Measurements from ENCODE around the gene CCDC51. TPM values are rescaled to one million over a fixed set of nuclear protein-coding genes. Genes with fewer than 3 reads are reported as not detected.
"Not testable (repeated sequence)": the region's sequence is repeated elsewhere in the genome, so short reads cannot be mapped to it uniquely, and the experiment has no call there.

The CCDC51 gene
- total RNA-seq, 1 experiment from 2014 or later = 31.9 TPM

- Mint-ChIP-seq H3K4me1 (ENCODE audit: insufficient read depth, unreplicated experiment) (peaks cover 10% of the 10 kb centered on the region), H3K4me3 (ENCODE audit: unreplicated experiment) (no peak overlapping the region), H3K36me3 (ENCODE audit: insufficient read depth, unreplicated experiment) (peaks cover 27% of the 10 kb centered on the region), H3K27ac (ENCODE audit: low read depth, unreplicated experiment) (no peak overlapping the region), H3K9me3 (ENCODE audit: unreplicated experiment) (no peaks in the 10 kb centered on the region), H3K27me3 (ENCODE audit: insufficient read depth, unreplicated experiment) (no peaks in the 10 kb centered on the region)
- no peak for TF ChIP-seq CTCF (IDR thresholded peaks at IDR 0.05; ENCODE audit: unreplicated experiment)
- no peak for DNase-seq (ENCODE audit: unreplicated experiment)
- no TSS peak for BruUV-seq (replicated peaks)
- ChIA-PET CTCF (interaction anchor here (1.2 kb wide), 1 partner anchor 38 kb away, joined by 3 read pairs; no protein-coding TSS in a partner anchor), POLR2A (interaction anchor here (0.6 kb wide), 1 partner anchor 17 kb away, joined by 4 read pairs; no protein-coding TSS in a partner anchor)
- intact Hi-C loops (cut with micrococcal nuclease) = no loop called here
Observed at GRCh38 chr3:48474619-48475018, 34.7 kb upstream of the CCDC51 start.

GRCh38 chr3:48474031-48474430 lies 34.1 kb upstream of the CCDC51 start:
- H3K36me3 Mint-ChIP-seq (ENCODE audit: insufficient read depth, unreplicated experiment) = peaks cover 28% of the 10 kb centered on the region
- H3K4me1 Mint-ChIP-seq (ENCODE audit: insufficient read depth, unreplicated experiment) = peaks cover 10% of the 10 kb centered on the region
- H3K27me3 Mint-ChIP-seq (ENCODE audit: insufficient read depth, unreplicated experiment); BruUV-seq (replicated peaks); DNase-seq (ENCODE audit: unreplicated experiment); intact Hi-C loops (cut with micrococcal nuclease); H3K27ac Mint-ChIP-seq (ENCODE audit: low read depth, unreplicated experiment); H3K4me3 Mint-ChIP-seq (ENCODE audit: unreplicated experiment); H3K9me3 Mint-ChIP-seq (ENCODE audit: unreplicated experiment): not testable (repeated sequence)
- CTCF ChIA-PET = interaction anchor here (0.6 to 2.3 kb wide), 11 partner anchors 9 to 154 kb away, joined by 3 to 22 read pairs (median 3); partner anchors contain the start of gene PFKFB4
- POLR2A ChIA-PET = interaction anchor here (1.2 to 3.0 kb wide), 5 partner anchors 14 to 204 kb away, joined by 3 to 28 read pairs (median 9); partner anchors contain the start of gene ATRIP

- no peak for DNase-seq (ENCODE audit: unreplicated experiment)
- ChIA-PET CTCF (interaction anchor here (0.6 to 2.3 kb wide), 17 partner anchors 9 to 193 kb away, joined by 3 to 22 read pairs (median 3); partner anchors contain the start of gene PFKFB4), POLR2A (interaction anchor here (0.8 to 3.0 kb wide), 10 partner anchors 15 to 204 kb away, joined by 3 to 28 read pairs (median 6); partner anchors contain the start of gene ATRIP)
- Mint-ChIP-seq H3K27me3 (ENCODE audit: insufficient read depth, unreplicated experiment) (no peaks in the 10 kb centered on the region), H3K36me3 (ENCODE audit: insufficient read depth, unreplicated experiment) (peaks cover 32% of the 10 kb centered on the region), H3K27ac (ENCODE audit: low read depth, unreplicated experiment) (peak overlapping the region; percentile 98), H3K4me1 (ENCODE audit: insufficient read depth, unreplicated experiment) (peaks cover 10% of the 10 kb centered on the region), H3K9me3 (ENCODE audit: unreplicated experiment) (no peaks in the 10 kb centered on the region), H3K4me3 (ENCODE audit: unreplicated experiment) (peak overlapping the region; percentile 89)
- BruUV-seq (replicated peaks) = no TSS peak
- intact Hi-C loops (cut with micrococcal nuclease) = no loop called here
- TF ChIP-seq CTCF (IDR thresholded peaks at IDR 0.05; ENCODE audit: unreplicated experiment) = no peak
Observed at GRCh38 chr3:48473617-48473952, 33.7 kb upstream of the CCDC51 start.

- H3K36me3 Mint-ChIP-seq (ENCODE audit: insufficient read depth, unreplicated experiment) = peaks cover 38% of the 10 kb centered on the region
- peaks cover 10% of the 10 kb centered on the region for H3K4me1 Mint-ChIP-seq (ENCODE audit: insufficient read depth, unreplicated experiment)
- H3K4me3 Mint-ChIP-seq (ENCODE audit: unreplicated experiment) = peak overlapping the region; percentile 89
- peak; percentile 93 for DNase-seq (ENCODE audit: unreplicated experiment)
- no peaks in the 10 kb centered on the region for H3K9me3 Mint-ChIP-seq (ENCODE audit: unreplicated experiment)
- intact Hi-C loops (cut with micrococcal nuclease) = loop anchor here (1.0 kb wide), 1 partner anchor 31 kb away; the partner anchor contains the start of gene SHISA5
- peak; percentile 23 for TF ChIP-seq CTCF (IDR thresholded peaks at IDR 0.05; ENCODE audit: unreplicated experiment)
- H3K27ac Mint-ChIP-seq (ENCODE audit: low read depth, unreplicated experiment) = peak overlapping the region; percentile 98
- ChIA-PET POLR2A (interaction anchor here (0.8 to 3.0 kb wide), 15 partner anchors 9 to 204 kb away, joined by 3 to 28 read pairs (median 4); partner anchors contain the start of genes ATRIP and CELSR3), CTCF (interaction anchor here (0.6 to 2.3 kb wide), 18 partner anchors 9 to 602 kb away, joined by 3 to 22 read pairs (median 4); partner anchors contain the start of gene PFKFB4)
- no peaks in the 10 kb centered on the region for H3K27me3 Mint-ChIP-seq (ENCODE audit: insufficient read depth, unreplicated experiment)
- no TSS peak for BruUV-seq (replicated peaks)
Observed at GRCh38 chr3:48472923-48473616, 33.2 kb upstream of the CCDC51 start.

Data from MCF 10A (cell line).